ENCODE results near the gene SAMD4B.

GRCh38 chr19:39381910-39382611 lies 39.8 kb downstream of the SAMD4B start:
- no peak for TF ChIP-seq CTCF (IDR thresholded peaks at IDR 0.05)
- TF ChIP-seq POLR2AphosphoS5 (IDR thresholded peaks at IDR 0.05): no peak
